ENCODE measurements around the gene PASK.
A peak's percentile ranks its signal among the peaks of the same experiment; 100 is the strongest.

GRCh38 chr2:241161646-241162281 is 12.5 kb upstream of the PASK start:
- TF ChIP-seq CTCF (IDR thresholded peaks at IDR 0.05 in 8 of 11, conservative IDR thresholded peaks at IDR 0.05 in 3 of 11) (peak in 1 of 11 experiments; percentile 9), POLR2AphosphoS5 (IDR thresholded peaks at IDR 0.05) (peak; percentile 77 to 88 (median 87))

Data from spleen (tissue), 7 donors.